ENCODE measurements around the gene ZNF136.

The ZNF136 gene

DNA sequence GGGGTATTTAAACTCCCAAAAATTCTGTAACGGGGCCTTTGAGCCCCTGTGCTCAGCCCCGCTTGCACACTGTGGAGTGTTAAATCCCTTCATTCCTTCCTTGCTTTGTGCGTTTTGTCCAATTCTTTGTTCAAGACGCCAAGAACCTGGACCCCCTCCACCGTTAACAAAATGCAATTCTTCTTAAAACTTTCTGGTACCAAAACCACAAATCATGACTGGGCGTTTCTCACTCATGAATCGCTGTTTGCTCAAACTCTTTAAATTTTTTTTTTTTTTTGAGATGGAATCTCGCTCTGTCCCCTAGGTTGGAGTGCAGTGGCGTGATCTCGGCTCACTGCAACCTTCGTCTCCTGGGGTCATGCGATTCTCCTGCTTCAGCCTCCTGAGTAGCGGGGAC is 23.6 kb upstream of the ZNF136 start:
- peaks cover 5% of the 10 kb centered on the region for H3K4me1 ChIP-seq (ENCODE audit: insufficient read depth, insufficient read length)
- TF ChIP-seq SUZ12 (IDR thresholded peaks at IDR 0.05; ENCODE audit: extremely low read depth, insufficient read depth, insufficient read length) (no peak), ZNF274 (IDR thresholded peaks at IDR 0.05; ENCODE audit: low read depth, low read length) (no peak), YY1 (IDR thresholded peaks at IDR 0.05; ENCODE audit: insufficient read depth, insufficient read length) (no peak)
- no peaks in the 10 kb centered on the region for H3K27me3 ChIP-seq (ENCODE audit: insufficient read depth, insufficient read length)
- H3K9me3 ChIP-seq (ENCODE audit: insufficient read depth, low read length): peaks cover 15% of the 10 kb centered on the region
- H3K9ac ChIP-seq (ENCODE audit: insufficient read length, low read depth): peak overlapping the region; percentile 88
- H3K36me3 ChIP-seq (ENCODE audit: insufficient read depth, insufficient read length, low read length): peaks cover 58% of the 10 kb centered on the region
- DNase-seq (ENCODE audit: low read depth, low spot score): no peak
- peak overlapping the region; percentile 80 for H3K4me3 ChIP-seq (ENCODE audit: insufficient read length, low read depth)

DNA sequence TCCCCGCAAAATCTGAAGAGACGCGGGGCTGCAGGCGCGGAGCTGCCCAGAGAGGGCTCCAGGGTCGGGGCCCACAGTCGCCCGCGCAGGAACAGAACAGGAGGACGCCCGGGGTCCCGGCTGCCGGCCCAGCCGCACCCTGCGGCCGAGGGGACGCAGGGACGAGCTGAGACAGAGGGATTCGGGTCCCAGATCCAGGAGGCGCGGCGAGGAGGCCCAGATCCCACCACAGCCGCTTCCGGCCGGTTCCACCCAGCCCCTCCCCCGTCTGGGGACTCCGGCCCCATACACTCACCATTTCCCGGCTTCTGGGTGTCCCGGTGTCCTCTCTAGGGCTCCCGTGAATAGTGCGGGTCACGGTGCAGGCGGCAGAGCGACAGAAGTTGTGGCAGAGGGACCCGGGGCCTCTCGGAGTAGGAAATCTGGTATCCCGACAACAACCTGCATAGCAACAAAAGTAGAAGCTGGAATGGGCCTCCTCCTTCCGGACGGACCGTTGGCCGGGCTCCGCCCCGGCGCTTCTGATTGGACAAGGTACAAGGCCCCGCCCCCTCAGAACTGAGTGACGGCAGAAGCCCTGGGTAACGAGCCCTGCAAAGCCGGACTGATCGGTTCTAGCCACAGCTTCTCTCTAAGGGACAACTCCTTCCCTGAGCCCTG is 22.9 kb upstream of the ZNF136 start, which contains the start of gene ZNF20:
Gene ZNF20, minus strand, starts transcription at position 466 of the 660 bp plus-strand sequence. Its CDS starts 168 bp downstream, at position 298.
- Histone ChIP-seq H3K4me1 (ENCODE audit: insufficient read depth, insufficient read length) (peaks cover 5% of the 10 kb centered on the region), H3K9ac (ENCODE audit: insufficient read length, low read depth) (peak within 1 kb of the TSS; percentile 88), H3K27me3 (ENCODE audit: insufficient read depth, insufficient read length) (no peaks in the 10 kb centered on the region), H3K4me3 (ENCODE audit: insufficient read length, low read depth) (peak within 1 kb of the TSS; percentile 80), H3K36me3 (ENCODE audit: insufficient read depth, insufficient read length, low read length) (peaks cover 55% of the 10 kb centered on the region), H3K9me3 (ENCODE audit: insufficient read depth, low read length) (peaks cover 11% of the 10 kb centered on the region)
- no peak for TF ChIP-seq SUZ12 (IDR thresholded peaks at IDR 0.05; ENCODE audit: extremely low read depth, insufficient read depth, insufficient read length)
- no peak for TF ChIP-seq YY1 (IDR thresholded peaks at IDR 0.05; ENCODE audit: insufficient read depth, insufficient read length)
- TF ChIP-seq ZNF274 (IDR thresholded peaks at IDR 0.05; ENCODE audit: low read depth, low read length): no peak
- peak; percentile 94 for DNase-seq (ENCODE audit: low read depth, low spot score)

DNA sequence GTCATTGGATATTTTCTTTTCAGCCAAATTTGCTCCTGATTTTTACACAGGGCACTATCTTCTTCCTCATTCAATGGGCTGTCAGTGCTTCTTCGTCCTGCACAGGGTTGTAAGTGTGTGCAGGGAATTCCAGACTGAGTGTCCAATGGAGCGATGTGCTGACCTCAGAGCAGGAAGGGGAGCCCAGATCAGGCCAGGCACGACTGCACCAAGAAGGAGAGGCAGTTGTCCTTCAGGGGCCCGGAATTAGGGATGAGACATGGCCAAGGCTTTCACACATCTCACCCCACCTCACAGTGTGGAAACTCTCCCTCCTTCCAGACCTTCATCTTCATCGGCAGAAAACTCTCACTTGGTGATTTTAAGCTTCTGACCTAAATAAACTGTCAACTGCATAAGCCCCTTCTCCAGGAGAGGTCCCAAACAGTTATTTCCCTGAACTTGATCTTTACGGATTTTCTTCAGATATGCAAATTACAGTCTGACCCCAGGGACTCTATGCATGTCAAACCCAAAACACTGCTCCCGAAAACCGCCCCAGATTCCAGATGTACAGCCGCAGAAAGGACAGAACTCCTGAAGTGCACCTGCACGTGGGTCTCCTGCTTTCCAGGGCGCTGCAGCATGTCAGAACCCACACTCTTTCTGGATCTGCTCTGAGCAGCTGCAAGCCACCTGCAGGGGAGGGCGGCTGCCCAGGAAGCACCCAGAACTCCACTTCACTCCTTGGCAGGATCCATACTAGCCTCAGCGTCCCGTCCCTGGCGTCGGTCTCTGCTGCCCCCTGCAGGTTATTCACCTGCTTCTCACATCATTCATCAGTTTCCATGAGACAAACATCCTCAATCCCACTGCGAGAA is 22.1 kb upstream of the ZNF136 start:
- peaks cover 5% of the 10 kb centered on the region for H3K4me1 ChIP-seq (ENCODE audit: insufficient read depth, insufficient read length)
- peak overlapping the region; percentile 65 for H3K9ac ChIP-seq (ENCODE audit: insufficient read length, low read depth)
- H3K36me3 ChIP-seq (ENCODE audit: insufficient read depth, insufficient read length, low read length): peaks cover 56% of the 10 kb centered on the region
- peak overlapping the region; percentile 80 for H3K4me3 ChIP-seq (ENCODE audit: insufficient read length, low read depth)
- H3K27me3 ChIP-seq (ENCODE audit: insufficient read depth, insufficient read length): no peaks in the 10 kb centered on the region
- TF ChIP-seq YY1 (IDR thresholded peaks at IDR 0.05; ENCODE audit: insufficient read depth, insufficient read length): no peak
- no peak for TF ChIP-seq SUZ12 (IDR thresholded peaks at IDR 0.05; ENCODE audit: extremely low read depth, insufficient read depth, insufficient read length)
- TF ChIP-seq ZNF274 (IDR thresholded peaks at IDR 0.05; ENCODE audit: low read depth, low read length): no peak
- H3K9me3 ChIP-seq (ENCODE audit: insufficient read depth, low read length): peaks cover 12% of the 10 kb centered on the region
- peak; percentile 80 for DNase-seq (ENCODE audit: low read depth, low spot score)

DNA sequence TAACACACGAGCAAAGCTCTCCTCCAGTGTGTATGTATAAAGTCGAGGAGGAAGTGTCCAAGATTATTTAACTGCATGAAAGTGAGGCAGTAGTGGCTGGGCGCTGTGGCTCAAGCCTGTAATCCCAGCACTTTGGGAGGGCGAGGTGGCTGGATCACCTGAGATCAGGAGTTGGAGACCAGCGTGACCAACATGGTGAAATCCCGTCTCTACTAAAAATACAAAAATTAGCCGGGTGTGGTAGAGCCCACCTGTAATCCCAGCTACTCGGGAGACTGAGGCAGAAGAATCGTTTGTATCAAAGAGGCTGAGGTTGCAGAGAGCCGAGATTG is 21.5 kb upstream of the ZNF136 start:
- peaks cover 5% of the 10 kb centered on the region for H3K4me1 ChIP-seq (ENCODE audit: insufficient read depth, insufficient read length)
- H3K36me3 ChIP-seq (ENCODE audit: insufficient read depth, insufficient read length, low read length): peaks cover 58% of the 10 kb centered on the region
- no peak for TF ChIP-seq YY1 (IDR thresholded peaks at IDR 0.05; ENCODE audit: insufficient read depth, insufficient read length)
- no peak for TF ChIP-seq SUZ12 (IDR thresholded peaks at IDR 0.05; ENCODE audit: extremely low read depth, insufficient read depth, insufficient read length)
- TF ChIP-seq ZNF274 (IDR thresholded peaks at IDR 0.05; ENCODE audit: low read depth, low read length): no peak
- H3K9me3 ChIP-seq (ENCODE audit: insufficient read depth, low read length): peaks cover 16% of the 10 kb centered on the region
- H3K4me3 ChIP-seq (ENCODE audit: insufficient read length, low read depth): no peak overlapping the region
- no peak for DNase-seq (ENCODE audit: low read depth, low spot score)
- no peaks in the 10 kb centered on the region for H3K27me3 ChIP-seq (ENCODE audit: insufficient read depth, insufficient read length)
- H3K9ac ChIP-seq (ENCODE audit: insufficient read length, low read depth): no peak overlapping the region

DNA sequence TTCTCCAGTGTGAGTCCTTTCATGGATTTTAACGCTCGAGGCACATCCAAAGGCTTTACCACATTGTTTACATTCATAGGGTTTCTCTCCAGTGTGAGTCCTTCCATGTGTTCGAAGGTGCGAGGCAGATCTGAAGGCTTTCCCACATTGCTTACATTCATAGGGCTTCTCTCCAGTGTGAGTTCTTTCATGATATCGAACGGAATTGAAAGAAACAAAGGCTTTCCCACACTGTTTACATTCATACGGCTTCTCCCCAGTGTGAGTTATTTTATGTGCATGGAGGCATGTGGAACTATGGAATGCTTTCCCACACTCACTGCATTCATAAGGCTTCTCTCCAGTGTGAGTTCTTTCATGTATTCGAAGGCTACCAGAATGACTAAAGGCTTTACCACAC is 17.5 kb upstream of the ZNF136 start:
- Histone ChIP-seq H3K36me3 (ENCODE audit: insufficient read depth, insufficient read length, low read length) (peaks cover 71% of the 10 kb centered on the region), H3K9ac (ENCODE audit: insufficient read length, low read depth) (no peak overlapping the region), H3K4me3 (ENCODE audit: insufficient read length, low read depth) (no peak overlapping the region), H3K4me1 (ENCODE audit: insufficient read depth, insufficient read length) (peaks cover 5% of the 10 kb centered on the region), H3K9me3 (ENCODE audit: insufficient read depth, low read length) (peaks cover 33% of the 10 kb centered on the region), H3K27me3 (ENCODE audit: insufficient read depth, insufficient read length) (no peaks in the 10 kb centered on the region)
- DNase-seq (ENCODE audit: low read depth, low spot score): no peak
- TF ChIP-seq YY1 (IDR thresholded peaks at IDR 0.05; ENCODE audit: insufficient read depth, insufficient read length): no peak
- peak; percentile 73 for TF ChIP-seq ZNF274 (IDR thresholded peaks at IDR 0.05; ENCODE audit: low read depth, low read length)

DNA sequence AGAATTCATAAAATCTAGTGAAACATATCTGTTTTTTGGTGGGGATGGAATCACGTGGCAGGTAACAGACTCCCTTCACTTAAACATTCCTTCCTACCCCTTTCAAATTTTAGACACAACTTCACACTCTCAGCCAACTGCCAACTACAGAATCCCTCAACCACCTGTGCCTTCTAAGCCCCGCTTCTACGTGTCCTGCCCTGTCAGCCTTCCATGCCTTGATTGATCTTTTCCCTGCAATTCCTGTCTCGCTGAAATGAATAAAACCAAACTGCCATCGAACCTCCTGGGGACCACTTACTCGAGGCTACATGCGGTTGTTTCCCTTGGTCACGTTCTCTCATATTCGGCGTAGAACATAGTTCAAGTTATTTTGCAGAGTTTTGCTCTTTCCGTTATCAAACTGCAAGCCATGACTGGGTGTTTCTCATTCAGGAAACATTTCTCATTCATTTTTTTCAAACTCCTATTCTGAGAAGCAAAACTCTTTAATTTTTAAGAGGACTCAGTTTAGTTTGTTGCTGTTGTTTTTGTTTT is 7.5 kb upstream of the ZNF136 start:
- Histone ChIP-seq H3K9ac (ENCODE audit: insufficient read length, low read depth) (peak overlapping the region; percentile 93), H3K9me3 (ENCODE audit: insufficient read depth, low read length) (no peaks in the 10 kb centered on the region; the same call in 1 of the 2 replicates), H3K4me3 (ENCODE audit: insufficient read length, low read depth) (peak overlapping the region; percentile 94), H3K27me3 (ENCODE audit: insufficient read depth, insufficient read length) (no peaks in the 10 kb centered on the region), H3K36me3 (ENCODE audit: insufficient read depth, insufficient read length, low read length) (peaks cover 39% of the 10 kb centered on the region), H3K4me1 (ENCODE audit: insufficient read depth, insufficient read length) (no peaks in the 10 kb centered on the region)
- no peak for TF ChIP-seq YY1 (IDR thresholded peaks at IDR 0.05; ENCODE audit: insufficient read depth, insufficient read length)
- no peak for TF ChIP-seq SUZ12 (IDR thresholded peaks at IDR 0.05; ENCODE audit: extremely low read depth, insufficient read depth, insufficient read length)
- TF ChIP-seq ZNF274 (IDR thresholded peaks at IDR 0.05; ENCODE audit: low read depth, low read length): no peak
- DNase-seq (ENCODE audit: low read depth, low spot score): no peak

All from NT2/D1 (cell line).